ENCODE measurements around the gene CHMP3.
A peak's percentile ranks its signal among the peaks of the same experiment; 100 is the strongest.
"Not testable (repeated sequence)": the region's sequence is repeated elsewhere in the genome, so short reads cannot be mapped to it uniquely, and the experiment has no call there.

The CHMP3 gene

DNA sequence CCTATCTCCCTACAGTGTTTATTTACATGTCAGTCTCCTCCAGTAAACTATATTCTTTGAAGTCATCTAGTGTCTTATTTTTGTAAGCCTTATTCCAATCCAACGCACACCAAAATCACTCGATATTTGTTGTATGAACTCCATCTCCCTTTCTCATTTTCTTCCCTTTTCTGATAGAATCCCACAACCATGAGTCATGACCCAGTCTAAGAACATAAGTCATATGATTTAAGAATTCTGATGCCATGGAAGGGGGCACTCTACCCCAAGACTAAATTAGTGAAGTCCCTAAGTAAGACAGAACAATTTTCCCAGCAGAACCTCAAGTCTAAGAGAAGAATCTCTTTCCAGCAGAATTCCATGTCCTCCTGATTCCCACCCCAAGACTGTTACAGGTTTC, 5.4 kb downstream of the CHMP3 start:
- no peaks in the 10 kb centered on the region for H3K9me3 ChIP-seq (ENCODE audit: control insufficient read depth, low read length)
- peaks cover 2% of the 10 kb centered on the region for H3K4me1 ChIP-seq
- no peak overlapping the region for H3K27ac ChIP-seq
- H2AFZ ChIP-seq, result no peak overlapping the region
- no peak overlapping the region for H3K4me3 ChIP-seq (ENCODE audit: low read depth, low read length)
- H3K27me3 ChIP-seq (ENCODE audit: control insufficient read depth, insufficient read depth, low read length), result no peaks in the 10 kb centered on the region
- TF ChIP-seq, protein P1, sequence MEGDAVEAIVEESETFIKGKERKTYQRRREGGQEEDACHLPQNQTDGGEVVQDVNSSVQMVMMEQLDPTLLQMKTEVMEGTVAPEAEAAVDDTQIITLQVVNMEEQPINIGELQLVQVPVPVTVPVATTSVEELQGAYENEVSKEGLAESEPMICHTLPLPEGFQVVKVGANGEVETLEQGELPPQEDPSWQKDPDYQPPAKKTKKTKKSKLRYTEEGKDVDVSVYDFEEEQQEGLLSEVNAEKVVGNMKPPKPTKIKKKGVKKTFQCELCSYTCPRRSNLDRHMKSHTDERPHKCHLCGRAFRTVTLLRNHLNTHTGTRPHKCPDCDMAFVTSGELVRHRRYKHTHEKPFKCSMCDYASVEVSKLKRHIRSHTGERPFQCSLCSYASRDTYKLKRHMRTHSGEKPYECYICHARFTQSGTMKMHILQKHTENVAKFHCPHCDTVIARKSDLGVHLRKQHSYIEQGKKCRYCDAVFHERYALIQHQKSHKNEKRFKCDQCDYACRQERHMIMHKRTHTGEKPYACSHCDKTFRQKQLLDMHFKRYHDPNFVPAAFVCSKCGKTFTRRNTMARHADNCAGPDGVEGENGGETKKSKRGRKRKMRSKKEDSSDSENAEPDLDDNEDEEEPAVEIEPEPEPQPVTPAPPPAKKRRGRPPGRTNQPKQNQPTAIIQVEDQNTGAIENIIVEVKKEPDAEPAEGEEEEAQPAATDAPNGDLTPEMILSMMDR (IDR thresholded peaks at IDR 0.05), result no peak
- H3K9ac ChIP-seq, result no peak overlapping the region
- H3K36me3 ChIP-seq (ENCODE audit: control insufficient read depth, insufficient read depth, low read length), result no peaks in the 10 kb centered on the region
- H3K4me2 ChIP-seq (ENCODE audit: low read length), result no peak overlapping the region
- H3K79me2 ChIP-seq, result peaks cover 42% of the 10 kb centered on the region

DNA sequence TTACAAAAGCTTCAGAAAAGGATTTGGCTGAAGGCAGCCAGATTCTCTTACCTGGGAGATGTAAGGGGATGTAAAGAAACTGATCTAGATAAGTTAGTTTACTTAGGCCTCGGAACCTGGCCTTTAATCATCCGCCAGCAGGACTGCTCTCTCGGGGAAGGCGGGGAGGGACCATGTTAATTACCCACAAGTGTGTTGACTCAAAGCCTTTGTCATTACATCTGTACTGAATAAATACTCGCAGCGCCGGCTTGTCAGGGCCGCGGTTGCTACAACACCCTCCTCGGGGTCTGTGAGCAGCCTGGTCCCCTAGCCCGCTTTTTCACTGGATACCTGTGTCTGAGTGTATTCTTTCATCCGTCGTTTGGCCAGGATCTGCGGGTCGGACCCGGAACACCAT, 6.7 kb downstream of the CHMP3 start:
- Histone ChIP-seq H3K27me3 (ENCODE audit: control insufficient read depth, insufficient read depth, low read length) (no peaks in the 10 kb centered on the region), H3K79me2 (peaks cover 32% of the 10 kb centered on the region), H3K36me3 (ENCODE audit: control insufficient read depth, insufficient read depth, low read length) (no peaks in the 10 kb centered on the region), H3K4me3 (ENCODE audit: low read depth, low read length) (no peak overlapping the region), H2AFZ (peak overlapping the region; percentile 14), H3K9me3 (ENCODE audit: control insufficient read depth, low read length) (no peaks in the 10 kb centered on the region), H3K4me2 (ENCODE audit: low read length) (peak overlapping the region; percentile 0), H3K9ac (no peak overlapping the region), H3K27ac (no peak overlapping the region), H3K4me1 (no peaks in the 10 kb centered on the region)
- TF ChIP-seq, protein P1 (IDR thresholded peaks at IDR 0.05), result no peak

DNA sequence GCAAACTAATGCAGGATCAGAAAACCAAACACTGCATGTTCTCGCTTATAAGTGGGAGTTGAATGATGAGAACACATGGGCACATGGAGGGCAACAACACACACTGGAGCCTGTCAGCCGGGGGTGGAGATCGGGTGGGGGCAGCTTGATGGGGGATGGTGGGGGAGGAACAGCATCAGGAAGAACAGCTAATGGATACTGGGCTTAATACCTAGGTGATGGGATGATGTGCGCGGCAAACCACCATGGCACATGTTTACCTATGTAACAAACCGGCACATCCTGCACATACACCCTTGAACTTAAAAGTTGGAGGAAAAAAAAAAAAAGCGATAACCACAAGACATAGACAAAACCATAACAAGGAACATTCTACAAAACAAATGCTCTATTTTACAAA, 10.4 kb downstream of the CHMP3 start:
- Histone ChIP-seq H3K4me2 (ENCODE audit: low read length) (no peak overlapping the region), H3K9ac (no peak overlapping the region), H3K4me1 (no peaks in the 10 kb centered on the region), H3K36me3 (ENCODE audit: control insufficient read depth, insufficient read depth, low read length) (no peaks in the 10 kb centered on the region), H2AFZ (no peak overlapping the region), H3K27me3 (ENCODE audit: control insufficient read depth, insufficient read depth, low read length) (no peaks in the 10 kb centered on the region), H3K4me3 (ENCODE audit: low read depth, low read length) (no peak overlapping the region), H3K9me3 (ENCODE audit: control insufficient read depth, low read length) (no peaks in the 10 kb centered on the region), H3K27ac (no peak overlapping the region), H3K79me2 (peaks cover 21% of the 10 kb centered on the region)
- TF ChIP-seq, protein P1 (IDR thresholded peaks at IDR 0.05), result no peak

DNA sequence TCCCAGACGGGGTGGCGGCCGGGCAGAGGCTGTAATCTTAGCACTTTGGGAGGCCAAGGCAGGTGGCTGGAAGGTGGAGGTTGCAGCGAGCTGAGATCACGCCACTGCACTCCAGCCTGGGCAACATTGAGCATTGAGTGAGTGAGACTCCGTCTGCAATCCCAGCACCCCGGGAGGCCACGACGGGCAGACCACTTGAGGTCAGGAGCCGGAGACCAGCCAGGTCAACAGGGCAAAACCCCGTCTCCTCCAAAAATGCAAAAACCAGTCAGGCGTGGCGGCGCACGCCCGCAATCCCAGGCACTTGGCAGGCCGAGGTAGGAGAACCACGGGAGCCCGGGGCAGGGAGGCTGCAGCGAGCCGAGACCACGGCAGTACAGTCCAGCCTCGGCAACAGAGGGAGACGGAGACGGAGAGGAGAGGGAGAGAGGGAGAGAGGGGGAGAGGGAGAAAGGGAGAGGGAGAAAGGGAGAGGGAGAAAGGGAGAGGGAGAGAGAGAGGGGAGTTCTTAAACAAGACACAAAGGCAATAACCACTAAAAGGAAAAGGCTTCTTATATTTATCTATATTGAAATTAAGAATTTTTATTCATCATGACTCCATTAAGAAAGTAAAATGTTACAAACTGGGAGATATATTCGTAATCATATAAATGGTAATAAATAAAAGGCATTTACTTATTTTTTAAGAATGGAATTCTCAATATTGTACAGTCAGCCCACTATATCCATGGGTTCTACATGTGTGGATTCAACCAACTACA, 13.1 kb downstream of the CHMP3 start:
- H3K36me3 ChIP-seq (ENCODE audit: control insufficient read depth, insufficient read depth, low read length); H3K4me1 ChIP-seq; H2AFZ ChIP-seq; H3K9ac ChIP-seq; H3K9me3 ChIP-seq (ENCODE audit: control insufficient read depth, low read length); H3K4me2 ChIP-seq (ENCODE audit: low read length); H3K27ac ChIP-seq; H3K4me3 ChIP-seq (ENCODE audit: low read depth, low read length); H3K27me3 ChIP-seq (ENCODE audit: control insufficient read depth, insufficient read depth, low read length): not testable (repeated sequence)
- peaks cover 19% of the 10 kb centered on the region for H3K79me2 ChIP-seq

DNA sequence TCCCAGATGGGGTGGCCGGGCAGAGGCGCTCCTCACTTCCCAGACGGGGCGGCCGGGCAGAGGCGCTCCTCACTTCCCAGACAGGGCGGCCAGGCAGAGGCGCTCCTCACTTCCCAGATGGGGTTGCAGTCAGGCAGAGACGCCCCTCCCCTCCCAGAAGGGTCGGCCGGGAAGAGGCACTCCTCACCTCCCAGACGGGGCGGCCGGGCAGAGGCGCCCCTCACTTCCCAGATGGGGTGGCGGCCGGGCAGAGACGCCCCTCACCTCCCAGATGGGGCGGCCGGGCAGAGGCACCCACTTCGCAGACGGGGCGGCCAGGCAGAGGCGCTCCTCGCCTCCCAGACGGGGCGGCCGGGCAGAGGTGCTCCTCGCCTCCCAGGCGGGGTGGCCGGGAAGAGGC, 13.8 kb downstream of the CHMP3 start:
- H3K9me3 ChIP-seq (ENCODE audit: control insufficient read depth, low read length); H3K4me1 ChIP-seq; H3K9ac ChIP-seq; H3K4me3 ChIP-seq (ENCODE audit: low read depth, low read length); H2AFZ ChIP-seq; H3K27me3 ChIP-seq (ENCODE audit: control insufficient read depth, insufficient read depth, low read length); H3K4me2 ChIP-seq (ENCODE audit: low read length); H3K27ac ChIP-seq; H3K36me3 ChIP-seq (ENCODE audit: control insufficient read depth, insufficient read depth, low read length): not testable (repeated sequence)
- H3K79me2 ChIP-seq, result peaks cover 19% of the 10 kb centered on the region

DNA sequence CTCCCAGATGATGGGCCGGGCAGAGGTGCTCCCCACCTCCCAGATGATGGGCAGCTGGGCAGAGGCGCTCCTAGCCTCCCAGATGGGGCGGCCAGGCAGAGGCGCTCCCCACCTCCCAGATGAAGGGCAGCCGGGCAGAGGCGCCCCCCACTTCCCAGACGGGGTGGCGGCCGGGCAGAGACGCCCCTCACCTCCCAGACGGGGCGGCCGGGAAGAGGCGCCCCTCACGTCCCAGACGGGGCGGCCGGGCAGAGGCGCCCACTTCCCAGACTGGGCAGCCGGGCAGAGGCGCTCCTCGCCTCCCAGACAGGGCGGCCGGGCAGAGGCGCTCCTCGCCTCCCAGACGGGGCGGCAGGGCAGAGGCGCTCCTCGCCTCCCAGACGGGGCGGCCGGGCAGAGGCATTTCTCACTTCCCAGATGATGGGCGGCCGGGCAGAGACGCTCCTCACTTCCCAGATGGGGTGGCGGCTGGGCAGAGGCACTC, 14.3 kb downstream of the CHMP3 start:
- H3K27me3 ChIP-seq (ENCODE audit: control insufficient read depth, insufficient read depth, low read length); H3K27ac ChIP-seq; H3K4me1 ChIP-seq; H2AFZ ChIP-seq; H3K9ac ChIP-seq; H3K4me2 ChIP-seq (ENCODE audit: low read length); H3K36me3 ChIP-seq (ENCODE audit: control insufficient read depth, insufficient read depth, low read length); H3K4me3 ChIP-seq (ENCODE audit: low read depth, low read length); H3K9me3 ChIP-seq (ENCODE audit: control insufficient read depth, low read length): not testable (repeated sequence)
- peaks cover 19% of the 10 kb centered on the region for H3K79me2 ChIP-seq

DNA sequence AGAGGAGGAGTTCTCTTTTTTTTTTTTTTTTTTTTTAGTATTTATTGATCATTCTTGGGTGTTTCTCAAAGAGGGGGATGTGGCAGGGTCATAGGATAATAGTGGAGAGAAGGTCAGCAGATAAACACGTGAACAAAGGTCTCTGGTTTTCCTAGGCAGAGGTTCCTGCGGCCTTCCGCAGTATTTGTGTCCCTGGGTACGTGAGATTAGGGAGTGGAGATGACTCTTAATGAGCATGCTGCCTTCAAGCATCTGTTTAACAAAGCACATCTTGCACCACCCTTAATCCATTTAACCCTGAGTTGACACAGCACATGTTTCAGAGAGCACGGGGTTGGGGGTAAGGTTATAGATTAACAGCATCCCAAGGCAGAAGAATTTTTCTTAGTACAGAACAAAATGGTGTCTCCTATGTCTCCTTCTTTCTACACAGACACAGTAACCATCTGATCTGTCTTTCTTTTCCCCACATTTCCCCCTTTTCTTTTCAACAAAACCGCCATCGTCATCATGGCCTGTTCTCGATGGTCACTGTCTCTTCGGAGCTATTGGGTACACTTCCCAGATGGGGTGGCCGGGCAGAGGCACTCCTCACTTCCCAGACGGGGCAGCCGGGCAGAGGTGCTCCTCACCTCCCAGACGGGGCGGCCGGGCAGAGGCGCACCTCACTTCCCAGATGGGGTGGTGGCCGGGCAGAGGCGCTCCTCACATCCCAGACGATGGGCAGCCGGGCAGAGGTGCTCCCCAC, 14.9 kb downstream of the CHMP3 start:
- not testable (repeated sequence) for H2AFZ ChIP-seq; H3K4me3 ChIP-seq (ENCODE audit: low read depth, low read length); H3K4me1 ChIP-seq; H3K36me3 ChIP-seq (ENCODE audit: control insufficient read depth, insufficient read depth, low read length); H3K9ac ChIP-seq; H3K9me3 ChIP-seq (ENCODE audit: control insufficient read depth, low read length); H3K27ac ChIP-seq; H3K27me3 ChIP-seq (ENCODE audit: control insufficient read depth, insufficient read depth, low read length); H3K4me2 ChIP-seq (ENCODE audit: low read length)
- peaks cover 14% of the 10 kb centered on the region for H3K79me2 ChIP-seq

DNA sequence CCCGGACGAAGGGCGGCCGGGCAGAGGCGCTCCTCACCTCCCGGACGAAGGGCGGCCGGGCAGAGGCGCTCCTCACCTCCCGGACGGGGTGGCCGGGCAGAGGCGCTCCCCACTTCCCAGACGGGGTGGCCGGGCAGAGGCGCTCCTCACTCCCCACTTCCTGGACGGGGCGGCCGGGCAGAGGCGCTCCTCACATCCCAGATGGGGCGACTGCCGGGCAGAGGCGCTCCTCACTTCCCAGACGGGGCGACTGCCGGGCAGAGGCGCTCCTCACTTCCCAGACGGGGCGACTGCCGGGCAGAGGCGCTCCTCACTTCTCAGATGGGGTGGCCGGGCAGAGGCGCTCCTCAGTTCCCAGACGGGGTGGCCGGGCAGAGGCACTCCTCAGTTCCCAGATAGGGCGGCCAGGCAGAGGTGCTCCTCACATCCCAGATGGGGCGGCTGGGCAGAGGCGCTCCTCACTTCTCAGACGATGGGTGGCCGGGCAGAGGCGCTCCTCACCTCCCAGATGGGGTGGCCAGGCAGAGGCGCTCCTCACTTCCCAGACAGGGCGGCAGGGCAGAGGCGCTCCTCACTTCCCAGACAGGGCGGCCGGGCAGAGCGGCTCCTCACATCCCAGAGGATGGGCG, 17.8 kb downstream of the CHMP3 start:
- not testable (repeated sequence) for H3K36me3 ChIP-seq (ENCODE audit: control insufficient read depth, insufficient read depth, low read length); H3K9me3 ChIP-seq (ENCODE audit: control insufficient read depth, low read length); H3K9ac ChIP-seq; H3K4me3 ChIP-seq (ENCODE audit: low read depth, low read length); H2AFZ ChIP-seq; H3K4me2 ChIP-seq (ENCODE audit: low read length); H3K27me3 ChIP-seq (ENCODE audit: control insufficient read depth, insufficient read depth, low read length); H3K4me1 ChIP-seq; H3K27ac ChIP-seq; H3K79me2 ChIP-seq
